ENCODE results near the gene ARPC2. TPM values are rescaled to one million over a fixed set of nuclear protein-coding genes. Genes with fewer than 3 reads are reported as not detected.

Gene ARPC2
- total RNA-seq: 164 TPM

GRCh38 chr2:218216674-218217359 is at the start of gene ARPC2:
TSS of gene ARPC2 (plus strand) at chr2:218217189. CDS start at chr2:218217471, 282 bp downstream.

GRCh38 chr2:218260742-218261422 is 43.9 kb downstream of the ARPC2 start, which contains the start of gene GPBAR1:
TSS of gene GPBAR1 (plus strand) at chr2:218261015. CDS start at chr2:218262725, 1,710 bp downstream.

GRCh38 chr2:218269900-218270720 is 53.1 kb downstream of the ARPC2 start, which contains the start of the genes AAMP and PNKD:
TSS of gene AAMP (minus strand) at chr2:218270137. CDS start at chr2:218270086, 51 bp downstream.
TSS of gene PNKD (plus strand) at chr2:218270519. CDS start at chr2:218270536, 17 bp downstream.

GRCh38 chr2:218292048-218293014 is 75.3 kb downstream of the ARPC2 start, which contains the start of gene TMBIM1:
TSS of gene TMBIM1 (minus strand) at chr2:218292503. CDS start at chr2:218282141, 10,362 bp downstream.

Other genes starting within 250 kb of the ARPC2 start
- gene TNS1, start 214.2 kb upstream of the ARPC2 start, total RNA-seq: 12.7 TPM
- gene RUFY4, start 147.9 kb upstream of the ARPC2 start, total RNA-seq: 0.23 TPM
- gene CXCR2, start 91.2 kb upstream of the ARPC2 start, total RNA-seq: 0.23 TPM
- not detected for gene CXCR1, start 50.2 kb upstream of the ARPC2 start, total RNA-seq
- gene GPBAR1, start 43.8 kb downstream of the ARPC2 start, total RNA-seq: not detected
- gene AAMP, start 52.9 kb downstream of the ARPC2 start, total RNA-seq: 95.5 TPM
- 20.3 TPM for gene PNKD, start 53.3 kb downstream of the ARPC2 start, total RNA-seq
- 15.7 TPM for gene TMBIM1, start 75.3 kb downstream of the ARPC2 start, total RNA-seq
- 3.0 TPM for gene CATIP, start 139.7 kb downstream of the ARPC2 start, total RNA-seq
- gene SLC11A1, start 165.1 kb downstream of the ARPC2 start, total RNA-seq: 3.5 TPM
- gene CTDSP1, start 182.7 kb downstream of the ARPC2 start, total RNA-seq: 18.7 TPM
- gene VIL1, start 201.9 kb downstream of the ARPC2 start, total RNA-seq: not detected